ENCODE results near the gene RRM2. TPM values are rescaled to one million over a fixed set of nuclear protein-coding genes. Genes with fewer than 3 reads are reported as not detected.
"Not testable (repeated sequence)": the region's sequence is repeated elsewhere in the genome, so short reads cannot be mapped to it uniquely, and the experiment has no call there.

RRM2 gene
- total and polyA plus RNA-seq, 2 experiments from 2014 or later = 14.0 to 43.7 TPM

DNA sequence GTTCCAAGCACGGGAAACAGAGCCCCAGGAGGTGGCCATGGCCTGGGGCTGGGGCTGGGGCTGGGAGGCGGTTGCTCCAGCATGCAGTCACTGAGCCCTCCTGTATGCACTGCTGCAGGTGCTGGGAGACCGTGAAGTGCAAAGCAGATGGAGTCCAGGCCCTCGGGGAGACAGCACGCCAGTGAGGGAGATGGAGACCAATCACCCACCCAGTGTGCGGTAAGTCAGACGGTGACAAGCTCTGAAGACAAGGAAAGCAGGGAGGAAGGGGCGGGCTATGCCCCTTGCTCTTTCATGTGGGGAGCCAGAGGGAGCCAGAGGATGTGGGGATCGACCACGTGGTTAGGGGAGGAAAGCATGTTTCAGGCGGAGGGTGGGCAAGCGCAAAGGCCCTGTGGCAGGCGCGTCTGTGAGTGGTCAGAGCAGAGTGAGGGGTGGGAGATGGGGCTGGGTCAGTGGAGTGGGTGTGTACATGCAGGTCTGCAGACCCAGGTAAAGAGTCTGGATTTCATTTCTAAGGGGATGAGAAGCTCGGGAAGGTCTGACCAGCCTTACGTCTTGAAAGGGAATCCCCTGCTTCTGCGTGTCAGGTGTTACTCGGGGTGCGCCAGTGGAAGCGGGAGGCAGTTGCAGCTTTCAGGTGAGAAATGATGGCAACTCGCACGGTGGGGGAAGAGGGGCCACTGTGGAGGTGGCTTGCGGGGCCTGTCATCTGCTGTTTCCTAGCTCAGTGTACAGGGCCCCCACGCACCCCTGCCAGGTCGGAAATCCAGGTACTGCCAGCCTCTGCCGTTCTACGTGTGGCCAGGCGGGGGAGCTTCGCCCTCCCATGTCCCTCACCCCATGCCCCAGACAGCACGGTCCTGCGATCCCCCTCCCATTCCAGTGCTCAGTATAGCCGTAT is 19.4 kb downstream of the RRM2 start:
- Histone ChIP-seq H3K4me3 (no peak overlapping the region), H3K4me1 (ENCODE audit: low read depth) (peaks cover 2% of the 10 kb centered on the region), H3K9me3 (ENCODE audit: low read depth) (no peaks in the 10 kb centered on the region), H3K36me3 (no peaks in the 10 kb centered on the region), H3K27me3 (no peaks in the 10 kb centered on the region), H3K27ac (no peak overlapping the region)
- peak; percentile 21 to 29 for DNase-seq (ENCODE audit: low read depth in 1 of 2, low spot score in 1 of 2)
- TF ChIP-seq CTCF (IDR thresholded peaks at IDR 0.05; ENCODE audit: low read depth, low read length) = peak; percentile 48

- no peak for DNase-seq (ENCODE audit: low read depth in 1 of 2, low spot score in 1 of 2)
- no peak overlapping the region for H3K27ac ChIP-seq
- TF ChIP-seq CTCF (IDR thresholded peaks at IDR 0.05; ENCODE audit: low read depth, low read length) = no peak
These were observed 20.1 kb downstream of the RRM2 start for GRCh38 chr2:10142640-10142965.

DNA sequence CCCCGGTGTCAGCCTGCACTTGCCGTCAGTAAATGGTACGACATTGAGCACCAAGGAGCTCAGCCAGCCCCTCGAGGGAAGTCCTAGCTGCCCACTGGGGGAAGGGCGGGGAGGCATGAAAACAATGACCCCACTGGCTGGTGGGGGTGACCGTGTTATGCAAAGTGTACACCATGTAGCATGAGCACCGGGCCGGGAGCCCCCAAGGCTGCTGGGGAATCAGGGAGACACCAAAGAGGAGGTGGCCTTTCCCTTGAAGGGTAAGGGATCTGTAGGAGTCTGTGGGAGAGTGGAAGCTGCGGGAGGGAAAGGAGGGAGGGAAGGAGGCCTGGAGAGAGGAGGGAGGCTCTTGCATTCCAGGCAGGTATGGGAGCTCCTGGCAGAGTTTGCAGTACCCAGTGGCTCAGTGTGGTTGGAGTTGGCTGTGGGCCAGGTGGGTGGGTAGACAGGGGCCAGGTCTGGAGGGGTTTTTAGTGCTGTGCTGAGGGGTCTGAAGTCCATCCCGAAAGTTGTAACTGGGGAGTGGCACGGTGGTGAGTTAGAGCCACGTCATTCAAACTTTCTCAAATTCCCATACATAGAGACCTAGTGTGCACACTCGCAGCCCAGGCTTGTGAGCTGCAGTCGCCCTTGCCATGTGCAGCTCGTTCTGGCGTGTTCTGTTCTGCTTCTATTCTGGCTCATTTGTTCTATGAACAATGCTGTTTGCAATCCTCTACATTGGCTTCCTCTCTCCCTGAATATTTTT is 22.4 kb downstream of the RRM2 start:
- H3K27me3 ChIP-seq = no peaks in the 10 kb centered on the region
- H3K27ac ChIP-seq = no peak overlapping the region
- H3K4me3 ChIP-seq = no peak overlapping the region
- H3K4me1 ChIP-seq (ENCODE audit: low read depth) = peaks cover 2% of the 10 kb centered on the region
- no peaks in the 10 kb centered on the region for H3K36me3 ChIP-seq
- no peak for TF ChIP-seq CTCF (IDR thresholded peaks at IDR 0.05; ENCODE audit: low read depth, low read length)
- no peak for DNase-seq (ENCODE audit: low read depth in 1 of 2, low spot score in 1 of 2)
- no peaks in the 10 kb centered on the region for H3K9me3 ChIP-seq (ENCODE audit: low read depth)

More at GRCh38 chr2:10142640-10142965, 20.1 kb downstream of the RRM2 start:
- no peaks in the 10 kb centered on the region for H3K9me3 ChIP-seq (ENCODE audit: low read depth)
- no peaks in the 10 kb centered on the region for H3K36me3 ChIP-seq
- peaks cover 2% of the 10 kb centered on the region for H3K4me1 ChIP-seq (ENCODE audit: low read depth)
- no peaks in the 10 kb centered on the region for H3K27me3 ChIP-seq
- no peak overlapping the region for H3K4me3 ChIP-seq

DNA sequence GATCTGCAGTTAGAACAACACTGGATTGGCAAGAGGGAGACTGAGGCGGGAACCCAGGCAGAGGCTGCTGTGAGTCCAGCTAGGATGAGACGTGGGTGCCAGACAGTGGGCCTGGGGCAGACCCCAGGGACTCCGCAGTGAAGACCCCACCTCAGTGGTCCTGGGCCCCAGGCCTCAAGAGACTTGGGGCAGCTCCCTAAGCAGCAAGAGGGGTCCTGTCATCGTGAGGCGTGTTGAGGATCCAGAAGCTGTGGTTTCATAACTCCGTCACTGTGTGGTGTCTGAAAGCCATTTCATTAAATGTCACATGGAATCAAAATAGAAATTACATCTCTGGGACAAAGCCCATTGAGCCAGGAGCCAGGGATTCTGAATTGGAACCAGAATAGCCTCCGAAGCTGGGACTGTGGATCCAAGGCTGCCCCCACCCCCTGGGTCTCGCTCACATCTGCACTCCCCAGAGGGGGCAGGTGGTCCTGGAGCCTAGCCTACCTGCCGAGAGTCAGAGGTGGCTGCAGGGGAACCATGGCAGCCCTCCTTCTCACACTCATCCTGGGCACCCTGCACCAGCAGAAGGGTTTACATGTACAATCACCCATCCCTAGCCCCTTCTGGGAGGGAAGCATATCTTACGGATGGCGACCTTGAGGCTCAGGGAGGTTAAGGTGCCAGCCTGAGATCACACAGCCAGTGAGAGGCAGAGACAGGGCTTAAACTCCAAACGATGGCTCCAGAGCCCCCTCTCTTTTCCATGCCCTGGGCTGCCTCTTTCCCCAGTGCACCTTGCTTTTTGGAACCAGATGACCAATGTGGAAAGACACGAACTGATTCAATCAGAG is 23.2 kb downstream of the RRM2 start:
- Histone ChIP-seq H3K36me3 (no peaks in the 10 kb centered on the region), H3K9me3 (ENCODE audit: low read depth) (no peaks in the 10 kb centered on the region), H3K4me3 (no peak overlapping the region), H3K27me3 (no peaks in the 10 kb centered on the region), H3K27ac (no peak overlapping the region), H3K4me1 (ENCODE audit: low read depth) (peaks cover 2% of the 10 kb centered on the region)
- TF ChIP-seq CTCF (IDR thresholded peaks at IDR 0.05; ENCODE audit: low read depth, low read length) = no peak
- DNase-seq (ENCODE audit: low read depth in 1 of 2, low spot score in 1 of 2) = no peak

- no peaks in the 10 kb centered on the region for H3K36me3 ChIP-seq
- H3K4me1 ChIP-seq (ENCODE audit: low read depth) = peaks cover 2% of the 10 kb centered on the region
- no peak overlapping the region for H3K4me3 ChIP-seq
- no peak overlapping the region for H3K27ac ChIP-seq
- no peak for DNase-seq (ENCODE audit: low read depth in 1 of 2, low spot score in 1 of 2)
- no peaks in the 10 kb centered on the region for H3K9me3 ChIP-seq (ENCODE audit: low read depth)
- no peaks in the 10 kb centered on the region for H3K27me3 ChIP-seq
- TF ChIP-seq CTCF (IDR thresholded peaks at IDR 0.05; ENCODE audit: low read depth, low read length) = no peak
These were observed 23.9 kb downstream of the RRM2 start for GRCh38 chr2:10146366-10147005.

GRCh38 chr2:10147050-10147660 is 24.6 kb downstream of the RRM2 start:
- not testable (repeated sequence) for H3K4me1 ChIP-seq (ENCODE audit: low read depth); DNase-seq (ENCODE audit: low read depth in 1 of 2, low spot score in 1 of 2); H3K4me3 ChIP-seq; H3K36me3 ChIP-seq; H3K27ac ChIP-seq; H3K9me3 ChIP-seq (ENCODE audit: low read depth); H3K27me3 ChIP-seq
